Pancreas (tissue), 10 donors: Measurements from ENCODE around the gene ANKRD9. TPM values are rescaled to one million over a fixed set of nuclear protein-coding genes. Genes with fewer than 3 reads are reported as not detected.
"Not testable (repeated sequence)": the region's sequence is repeated elsewhere in the genome, so short reads cannot be mapped to it uniquely, and the experiment has no call there.

Experiments
- ATAC-seq, 4 donors: fragments of 200-7000 bp; cut with Tn5 transposase; one replicate each; pipeline versions ENCODE4 v1.8.0 to v1.9.1; 2020; ENCODE audit warnings: mild to moderate bottlenecking in 4 of 4, moderate library complexity in 4 of 4
- DNase-seq, 6 donors: peaks; one replicate each; pipeline ENCODE4 v3.0.0-alpha.2; 2020
- FAIRE-seq: peaks from 2 replicates; lab custom pipeline; 2012; peaks lifted over from hg19 to GRCh38; lab: Jason Lieb, UNC
- H3K27ac ChIP-seq, 4 donors: fragments of 200-600 bp; sonication (generic); 1 replicate in 3 of 4; 2 replicates in 1 of 4; pipeline versions ENCODE4 v1.5.0 to v1.8.0; 2020
- H3K27me3 ChIP-seq, 4 donors: fragments of 200-600 bp; one replicate each; pipeline ENCODE4 v1.8.0; 2021
- H3K36me3 ChIP-seq, 3 donors: fragments of 200-600 bp; sonication (generic) in 1 of 3; one replicate each; pipeline versions ENCODE4 v1.5.0 to v1.8.0; 2020 to 2021
- H3K4me1 ChIP-seq, 3 donors: fragments of 200-600 bp; one replicate each; pipeline ENCODE4 v1.8.0; 2021
- H3K4me3 ChIP-seq, 4 donors: fragments of 200-600 bp; sonication (generic) in 2 of 4; one replicate each; pipeline versions ENCODE4 v1.5.0 to v1.8.0; 2020 to 2021
- H3K9me3 ChIP-seq, 4 donors: fragments of 200-600 bp; one replicate each; pipeline ENCODE4 v1.8.0; 2021
- CTCF ChIP-seq, 4 donors: fragments of 200-600 bp; sonication (generic) in 3 of 4; IDR thresholded peaks; one replicate each; pipeline versions ENCODE4 v1.5.0 to v1.8.0; 2021; ENCODE audit warnings: antibody characterized with exemption in 4 of 4
- WGBS, 2 donors: extraction: QIAGEN DNeasy Blood & Tissue Kit; methylation state at CpG; one replicate each; pipeline ENCODE4 v1.1.7; 2013; 5-methylcytosine and 5-hydroxymethylcytosine counted together
- intact Hi-C, 3 donors: fragments of 100-400 bp; cut with DNase I; formaldehyde crosslinking; loops; one replicate each; pipeline versions ENCODE4 v1.11.1 to v1.14.2; 2022
- polyA plus RNA-seq, 2 donors: library from polyadenylated mRNA; stranded (reverse); fragments of 200-250 nt; gene quantifications; one replicate each; pipeline ENCODE4 v1.2.3, GENCODE V29; 2013
- total RNA-seq, 6 donors: library from RNA; stranded (reverse); fragmentation: NEBNext Ultra II Directional in 4 of 6; extraction: Animal tissue kit (Norgen Biotek cat#: 25700) in 4 of 6; gene quantifications; one replicate each; pipeline versions ENCODE4 v1.2.1 to v1.2.4, GENCODE V29; 2021 to 2023
- donor health status: healthy with polysubstance abuse.
- donor health status: DM: no; HTN: no; CAD: no; lungs with moderate emphysema.
- donor health status: DM: no; HTN: no; CAD: no.
- donor health status: control.
- donor health status: control.
- donor health status: Bipolar disorder and iron deficiency.
- donor health status: DM: yes; HTN: yes; CAD: no.
- donor health status: DM: no; HTN: no; CAD: no.
- donor health status: DM: no; HTN: no; CAD: no.
- donor health status: DM: yes; HTN: yes; CAD: no.

Gene ANKRD9
- total and polyA plus RNA-seq, 8 donors = 5.4 to 14.4 (median 8.5) TPM

- Histone ChIP-seq H3K27ac (peak overlapping the region; percentile 11 to 62 (median 24)), H3K27me3 (no peaks in the 10 kb centered on the region), H3K9me3 (no peaks in the 10 kb centered on the region), H3K36me3 (no peaks in the 10 kb centered on the region), H3K4me1 (no peaks in the 10 kb centered on the region), H3K4me3 (peak overlapping the region; percentile 62 to 89 (median 86))
- 9 to 10% methylated on average over 86 to 94 of the region's 94 CpGs for WGBS, 2 donors
- TF ChIP-seq CTCF (IDR thresholded peaks at IDR 0.05) = no peak
- ATAC-seq (peak; percentile 80 to 90 (median 86)), DNase-seq (peak; percentile 40 to 82 (median 56)), FAIRE-seq (no peak)
- intact Hi-C loops = no loop called here
These were observed 45.5 kb upstream of the ANKRD9 start for GRCh38 chr14:102554821-102555819.

GRCh38 chr14:102551995-102552705, 42.6 kb upstream of the ANKRD9 start:
- FAIRE-seq = no peak
- WGBS, 2 donors = 81 to 87% methylated on average over 14 of the region's 14 CpGs
- H3K27me3 ChIP-seq = no peaks in the 10 kb centered on the region
- intact Hi-C loops = no loop called here
- H3K36me3 ChIP-seq = no peaks in the 10 kb centered on the region
- H3K27ac ChIP-seq = no peak overlapping the region
- H3K4me1 ChIP-seq = no peaks in the 10 kb centered on the region
- no peak for DNase-seq
- no peak for ATAC-seq
- no peak overlapping the region for H3K4me3 ChIP-seq
- H3K9me3 ChIP-seq = no peaks in the 10 kb centered on the region
- no peak for TF ChIP-seq CTCF (IDR thresholded peaks at IDR 0.05)

- DNase-seq, H3K27ac ChIP-seq, H3K27me3 ChIP-seq, H3K9me3 ChIP-seq, ATAC-seq, FAIRE-seq, H3K36me3 ChIP-seq, intact Hi-C loops, H3K4me1 ChIP-seq, H3K4me3 ChIP-seq: not testable (repeated sequence)
- WGBS, 2 donors = 49 to 63% methylated on average over 3 of the region's 3 CpGs
These were observed 41.4 kb upstream of the ANKRD9 start for GRCh38 chr14:102550927-102551401.

GRCh38 chr14:102548616-102549240, 39.2 kb upstream of the ANKRD9 start:
- Histone ChIP-seq H3K36me3 (no peaks in the 10 kb centered on the region), H3K27me3 (peaks cover 0 to 9% (median 0%) of the 10 kb centered on the region in 4 donors), H3K4me3 (no peak overlapping the region), H3K9me3 (no peaks in the 10 kb centered on the region), H3K27ac (no peak overlapping the region), H3K4me1 (no peaks in the 10 kb centered on the region)
- ATAC-seq (no peak), DNase-seq (no peak), FAIRE-seq (no peak)
- TF ChIP-seq CTCF (IDR thresholded peaks at IDR 0.05) = no peak
- WGBS, 2 donors = 45 to 47% methylated on average over 3 of the region's 3 CpGs
- intact Hi-C loops = no loop called here
